SK-N-SH treated with all-trans-retinoic acid at 6 μM for 48 hours (cell line): ENCODE data around the gene TCFL5.

Source experiments
- ATAC-seq: fragments of 200-7000 bp; cut with Tn5 transposase; 3 replicates; pipeline ENCODE4 v1.9.1; 2020; ENCODE audit warnings: mild to moderate bottlenecking, moderate library complexity
- ARNTL ChIP-seq: fragments of 450-650 bp; formaldehyde crosslinking; IDR thresholded peaks from 2 replicates; pipeline ENCODE4 v1.5.0; 2020; ENCODE audit warnings: low read depth, mild to moderate bottlenecking, moderate library complexity, borderline replicate concordance
- BACH2 ChIP-seq: fragments of 250-450 bp; sonication (Bioruptor Pico); IDR thresholded peaks from 2 replicates; pipeline ENCODE4 v1.9.0; 2021; ENCODE audit warnings: mild to moderate bottlenecking, borderline replicate concordance
- CREB5 ChIP-seq: fragments of 250-450 bp; sonication (Bioruptor Pico); IDR thresholded peaks from 2 replicates; pipeline ENCODE4 v1.5.1; 2020; ENCODE audit warnings: low read depth, mild to moderate bottlenecking, moderate library complexity
- CSDC2 ChIP-seq: fragments of 250-450 bp; sonication (Bioruptor Pico); IDR thresholded peaks from 2 replicates; pipeline ENCODE4 v1.5.0; 2020; ENCODE audit warnings: mild to moderate bottlenecking, moderate library complexity
- CSRNP3 ChIP-seq: fragments of 250-450 bp; sonication (Bioruptor Pico); IDR thresholded peaks from 2 replicates; pipeline ENCODE4 v1.5.1; 2021; ENCODE audit warnings: mild to moderate bottlenecking, moderate library complexity
- ESRRG ChIP-seq: fragments of 250-450 bp; sonication (Bioruptor Pico); IDR thresholded peaks from 2 replicates; pipeline ENCODE4 v1.6.1; 2021; ENCODE audit warnings: mild to moderate bottlenecking
- GLIS3 ChIP-seq: fragments of 250-450 bp; sonication (Bioruptor Pico); IDR thresholded peaks from 2 replicates; pipeline ENCODE4 v1.5.0; 2020; ENCODE audit warnings: mild to moderate bottlenecking, moderate library complexity
- ISL1 ChIP-seq: fragments of 250-450 bp; sonication (Bioruptor Pico); IDR thresholded peaks from 2 replicates; pipeline ENCODE4 v2.1.2; 2022; ENCODE audit warnings: mild to moderate bottlenecking, moderate library complexity
- OSR1 ChIP-seq: fragments of 250-450 bp; sonication (Bioruptor Pico); IDR thresholded peaks from 2 replicates; pipeline ENCODE4 v1.8.0; 2022; ENCODE audit warnings: moderate library complexity, mild to moderate bottlenecking, inconsistent platforms
- PATZ1 ChIP-seq: fragments of 250-450 bp; sonication (Bioruptor Pico); IDR thresholded peaks from 2 replicates; pipeline ENCODE4 v1.8.0; 2020; ENCODE audit warnings: mild to moderate bottlenecking, moderate library complexity, borderline replicate concordance
- POU6F1 ChIP-seq: fragments of 250-450 bp; sonication (Bioruptor Pico); IDR thresholded peaks from 2 replicates; pipeline ENCODE4 v1.8.0; 2021; ENCODE audit warnings: low read depth, mild to moderate bottlenecking, moderate library complexity, borderline replicate concordance
- PPARA ChIP-seq: fragments of 250-450 bp; sonication (Bioruptor Pico); IDR thresholded peaks from 2 replicates; pipeline ENCODE4 v1.5.0; 2020; ENCODE audit warnings: mild to moderate bottlenecking, borderline replicate concordance
- SNAI2 ChIP-seq: fragments of 250-450 bp; sonication (Bioruptor Pico); IDR thresholded peaks from 2 replicates; pipeline ENCODE4 v1.5.0; 2020; ENCODE audit warnings: mild to moderate bottlenecking, moderate library complexity
- TCF4 ChIP-seq: fragments of 250-450 bp; sonication (Bioruptor Pico); IDR thresholded peaks from 2 replicates; pipeline ENCODE4 v1.8.0; 2021; ENCODE audit warnings: mild to moderate bottlenecking, moderate library complexity, borderline replicate concordance
- TOX ChIP-seq: fragments of 250-450 bp; sonication (Bioruptor Pico); IDR thresholded peaks from 2 replicates; pipeline ENCODE4 v1.8.0; 2021; ENCODE audit warnings: mild to moderate bottlenecking, moderate library complexity, borderline replicate concordance
- TSHZ2 ChIP-seq: fragments of 250-450 bp; sonication (Bioruptor Pico); IDR thresholded peaks from 2 replicates; pipeline ENCODE4 v1.5.0; 2020; ENCODE audit warnings: mild to moderate bottlenecking, moderate library complexity
- ZC3H10 ChIP-seq: fragments of 250-450 bp; sonication (Bioruptor Pico); IDR thresholded peaks from 2 replicates; pipeline ENCODE4 v1.5.1; 2021; ENCODE audit warnings: mild to moderate bottlenecking, moderate library complexity
- ZFP30 ChIP-seq: fragments of 450-650 bp; formaldehyde crosslinking; IDR thresholded peaks from 2 replicates; pipeline ENCODE4 v1.5.0; 2022; ENCODE audit warnings: mild to moderate bottlenecking, moderate library complexity
- ZNF565 ChIP-seq: fragments of 450-650 bp; formaldehyde crosslinking; conservative IDR thresholded peaks from 2 replicates; pipeline ENCODE4 v1.5.0; 2020; ENCODE audit warnings: low read depth, mild to moderate bottlenecking, moderate library complexity
- ZNF70 ChIP-seq: fragments of 450-650 bp; formaldehyde crosslinking; IDR thresholded peaks from 2 replicates; pipeline ENCODE4 v1.5.0; 2020; ENCODE audit warnings: mild to moderate bottlenecking, moderate library complexity
- ZNF8 ChIP-seq: fragments of 450-650 bp; formaldehyde crosslinking; IDR thresholded peaks from 2 replicates; pipeline ENCODE4 v1.5.0; 2020; ENCODE audit warnings: mild to moderate bottlenecking, moderate library complexity

Gene TCFL5

GRCh38 chr20:62889871-62890270 lies 28.2 kb upstream of the TCFL5 start:
- ATAC-seq, result no peak
- TF ChIP-seq ARNTL (CRISPR knock-in tag), result no peak
- no peak for TF ChIP-seq PATZ1
- no peak for TF ChIP-seq CSDC2 (CRISPR knock-in tag)
- TF ChIP-seq OSR1, result no peak
- no peak for TF ChIP-seq TCF4 (CRISPR knock-in tag)
- no peak for TF ChIP-seq PPARA
- TF ChIP-seq ZNF8, result no peak
- no peak for TF ChIP-seq TSHZ2
- no peak for TF ChIP-seq ESRRG (CRISPR knock-in tag)
- TF ChIP-seq ZNF565 (CRISPR knock-in tag), result no peak
- TF ChIP-seq ZNF70 (CRISPR knock-in tag), result no peak
- TF ChIP-seq ZFP30 (CRISPR knock-in tag), result no peak
- TF ChIP-seq CREB5 (CRISPR knock-in tag), result no peak

GRCh38 chr20:62889411-62889810 lies 27.8 kb upstream of the TCFL5 start:
- TF ChIP-seq PPARA (no peak), PATZ1 (no peak), TOX (CRISPR knock-in tag) (no peak), TSHZ2 (no peak), BACH2 (CRISPR knock-in tag) (no peak), POU6F1 (CRISPR knock-in tag) (no peak), CSRNP3 (CRISPR knock-in tag) (no peak), ZNF565 (CRISPR knock-in tag) (no peak), ZC3H10 (CRISPR knock-in tag) (no peak), CSDC2 (CRISPR knock-in tag) (no peak), OSR1 (no peak), GLIS3 (CRISPR knock-in tag) (no peak), ESRRG (CRISPR knock-in tag) (no peak), ZNF70 (CRISPR knock-in tag) (no peak), ISL1 (CRISPR knock-in tag) (no peak), TCF4 (CRISPR knock-in tag) (no peak), ZFP30 (CRISPR knock-in tag) (no peak), SNAI2 (CRISPR knock-in tag) (no peak)
- no peak for ATAC-seq
